Vagina (tissue), 2 donors: ENCODE results near the gene GJD3. TPM values are rescaled to one million over a fixed set of nuclear protein-coding genes. Genes with fewer than 3 reads are reported as not detected.
A peak's percentile ranks its signal among the peaks of the same experiment; 100 is the strongest.

ENCODE experiments used
- DNase-seq, 2 donors: peaks; one replicate each; pipeline ENCODE4 v3.0.0-alpha.2; 2017; ENCODE audit errors: extremely low spot score in 2 of 2
- H3K27ac ChIP-seq: fragments of 200-600 bp; sonication (generic); one replicate; pipeline ENCODE4 v1.5.1; 2019
- H3K27me3 ChIP-seq: fragments of 200-600 bp; sonication (generic); one replicate; pipeline ENCODE4 v1.5.1; 2019
- H3K36me3 ChIP-seq, 2 donors: fragments of 200-600 bp; sonication (generic); one replicate each; pipeline ENCODE4 v1.5.1; 2017 to 2019
- H3K4me1 ChIP-seq: fragments of 200-600 bp; sonication (generic); one replicate; pipeline ENCODE4 v1.5.1; 2019
- H3K4me3 ChIP-seq, 2 donors: fragments of 200-600 bp; sonication (generic); 1 replicate in 1 of 2; 2 replicates in 1 of 2; pipeline ENCODE4 v1.5.1; 2016 to 2019
- H3K9me3 ChIP-seq: fragments of 200-600 bp; sonication (generic); one replicate; pipeline ENCODE4 v1.5.1; 2019
- POLR2A ChIP-seq, 2 donors: fragments of 450-650 bp; IDR thresholded peaks; one replicate each; pipeline ENCODE4 v1.6.1; 2017; ENCODE audit warnings: antibody characterized with exemption in 2 of 2, mild to moderate bottlenecking in 2 of 2, moderate library complexity in 2 of 2
- POLR2AphosphoS5 ChIP-seq, 2 donors: sonication (generic); formaldehyde crosslinking; IDR thresholded peaks; one replicate each; pipeline ENCODE4 v1.9.0; 2017; ENCODE audit warnings: antibody characterized with exemption in 2 of 2, mild to moderate bottlenecking in 2 of 2, low read depth in 1 of 2; ENCODE audit not compliant: insufficient read depth in 1 of 2
- intact Hi-C: fragments of 100-400 bp; cut with DNase I; formaldehyde crosslinking; loops from one replicate; pipeline ENCODE4 v1.15.1; 2023
- total RNA-seq: library from RNA; depleted of rRNA; stranded (reverse); fragments of >200 nt; gene quantifications from one replicate; pipeline ENCODE4 v1.2.3, GENCODE V29; 2016
- TF ChIP-seq, protein P1 (sequence below), 3 experiments: fragments of 450-650 bp in 2 of 3; fragments of 200-600 bp in 1 of 3; sonication (generic) in 1 of 3; IDR thresholded peaks; one replicate each; pipeline ENCODE4 v1.5.1; 2017 to 2019; ENCODE audit warnings: antibody characterized with exemption in 3 of 3, mild to moderate bottlenecking in 2 of 3, moderate library complexity in 2 of 3

The GJD3 gene
- total RNA-seq, 1 donor from 2014 or later: 12.0 TPM

GRCh38 chr17:40333781-40334448 is 30.6 kb downstream of the GJD3 start:
- no peak overlapping the region for H3K4me3 ChIP-seq
- intact Hi-C loops: no loop called here
- TF ChIP-seq POLR2AphosphoS5 (IDR thresholded peaks at IDR 0.05; ENCODE audit: insufficient read depth in 1 of 2, low read depth in 1 of 2) (no peak), POLR2A (IDR thresholded peaks at IDR 0.05) (no peak)
- TF ChIP-seq, protein P1, sequence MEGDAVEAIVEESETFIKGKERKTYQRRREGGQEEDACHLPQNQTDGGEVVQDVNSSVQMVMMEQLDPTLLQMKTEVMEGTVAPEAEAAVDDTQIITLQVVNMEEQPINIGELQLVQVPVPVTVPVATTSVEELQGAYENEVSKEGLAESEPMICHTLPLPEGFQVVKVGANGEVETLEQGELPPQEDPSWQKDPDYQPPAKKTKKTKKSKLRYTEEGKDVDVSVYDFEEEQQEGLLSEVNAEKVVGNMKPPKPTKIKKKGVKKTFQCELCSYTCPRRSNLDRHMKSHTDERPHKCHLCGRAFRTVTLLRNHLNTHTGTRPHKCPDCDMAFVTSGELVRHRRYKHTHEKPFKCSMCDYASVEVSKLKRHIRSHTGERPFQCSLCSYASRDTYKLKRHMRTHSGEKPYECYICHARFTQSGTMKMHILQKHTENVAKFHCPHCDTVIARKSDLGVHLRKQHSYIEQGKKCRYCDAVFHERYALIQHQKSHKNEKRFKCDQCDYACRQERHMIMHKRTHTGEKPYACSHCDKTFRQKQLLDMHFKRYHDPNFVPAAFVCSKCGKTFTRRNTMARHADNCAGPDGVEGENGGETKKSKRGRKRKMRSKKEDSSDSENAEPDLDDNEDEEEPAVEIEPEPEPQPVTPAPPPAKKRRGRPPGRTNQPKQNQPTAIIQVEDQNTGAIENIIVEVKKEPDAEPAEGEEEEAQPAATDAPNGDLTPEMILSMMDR (IDR thresholded peaks at IDR 0.05): no peak
- no peaks in the 10 kb centered on the region for H3K9me3 ChIP-seq
- peak overlapping the region; percentile 81 for H3K27ac ChIP-seq
- no peak for DNase-seq
- H3K36me3 ChIP-seq: no peaks in the 10 kb centered on the region
- no peaks in the 10 kb centered on the region for H3K27me3 ChIP-seq
- H3K4me1 ChIP-seq: peaks cover 97% of the 10 kb centered on the region

DNA sequence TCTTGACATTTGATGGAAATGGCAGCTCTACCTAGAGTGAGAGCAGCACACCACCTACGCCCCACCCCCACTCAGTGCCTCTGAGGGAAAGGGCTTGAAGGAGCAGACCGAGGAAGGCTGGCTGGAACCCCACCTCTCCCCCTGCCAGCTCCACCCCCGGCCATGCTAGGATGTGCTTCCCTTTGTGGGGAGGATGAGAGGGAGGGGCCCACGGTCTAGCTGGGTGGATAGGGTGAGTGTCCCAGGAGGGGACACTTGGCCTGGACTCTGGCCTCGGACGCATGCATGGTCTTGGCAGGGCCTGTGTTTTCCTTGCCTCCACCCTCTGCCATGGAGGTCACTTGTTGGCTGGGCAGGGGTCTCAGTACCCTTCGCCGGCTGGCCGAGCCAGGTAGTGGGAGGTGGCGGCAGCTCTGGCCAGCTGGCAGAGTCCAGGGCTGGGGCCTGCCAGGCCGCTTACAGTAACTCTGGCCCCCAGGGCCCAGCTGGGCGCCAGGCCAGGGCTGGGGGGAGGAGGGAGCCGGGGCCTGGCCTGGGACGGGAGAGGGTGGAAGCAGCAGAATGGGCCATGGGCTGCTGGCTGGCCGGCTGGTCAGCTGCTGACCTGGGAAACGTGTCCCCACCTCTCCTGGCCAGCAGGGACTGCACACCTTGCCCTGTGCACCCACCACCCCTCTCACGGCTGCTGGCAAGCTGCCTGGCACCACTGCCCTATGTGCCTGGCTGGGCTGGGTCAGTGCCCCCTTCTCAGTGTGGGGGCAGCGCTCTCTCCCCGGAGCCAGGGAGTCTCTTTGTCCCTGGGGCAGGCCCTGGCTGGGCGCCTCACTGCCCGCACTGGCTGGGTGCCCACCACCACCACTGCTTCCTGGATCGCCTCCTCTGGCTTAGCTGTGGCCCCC is 32.5 kb downstream of the GJD3 start:
- DNase-seq: no peak
- peak overlapping the region; percentile 81 for H3K27ac ChIP-seq
- H3K4me1 ChIP-seq: peaks cover 100% of the 10 kb centered on the region
- intact Hi-C loops: no loop called here
- no peak for TF ChIP-seq POLR2A (IDR thresholded peaks at IDR 0.05)
- peak; percentile 54 to 94 for TF ChIP-seq POLR2AphosphoS5 (IDR thresholded peaks at IDR 0.05; ENCODE audit: insufficient read depth in 1 of 2, low read depth in 1 of 2)
- TF ChIP-seq, protein P1 (IDR thresholded peaks at IDR 0.05): no peak
- no peaks in the 10 kb centered on the region for H3K27me3 ChIP-seq
- no peaks in the 10 kb centered on the region for H3K36me3 ChIP-seq
- no peaks in the 10 kb centered on the region for H3K9me3 ChIP-seq
- H3K4me3 ChIP-seq: peak overlapping the region in 1 of 2 donors; percentile 28

- H3K27me3 ChIP-seq: no peaks in the 10 kb centered on the region
- DNase-seq: no peak
- no peak overlapping the region for H3K4me3 ChIP-seq
- peaks cover 100% of the 10 kb centered on the region for H3K4me1 ChIP-seq
- H3K9me3 ChIP-seq: no peaks in the 10 kb centered on the region
- peak overlapping the region; percentile 81 for H3K27ac ChIP-seq
- intact Hi-C loops: no loop called here
- H3K36me3 ChIP-seq: no peaks in the 10 kb centered on the region
- TF ChIP-seq POLR2AphosphoS5 (IDR thresholded peaks at IDR 0.05; ENCODE audit: insufficient read depth in 1 of 2, low read depth in 1 of 2) (no peak), POLR2A (IDR thresholded peaks at IDR 0.05) (no peak)
- TF ChIP-seq, protein P1 (IDR thresholded peaks at IDR 0.05): no peak
These were observed 33.6 kb downstream of the GJD3 start for GRCh38 chr17:40330850-40331470.

GRCh38 chr17:40329839-40330794 is 34.4 kb downstream of the GJD3 start:
- H3K4me1 ChIP-seq: peaks cover 100% of the 10 kb centered on the region
- TF ChIP-seq POLR2AphosphoS5 (IDR thresholded peaks at IDR 0.05; ENCODE audit: insufficient read depth in 1 of 2, low read depth in 1 of 2): peak in 1 of 2 donors; percentile 10
- TF ChIP-seq, protein P1 (IDR thresholded peaks at IDR 0.05): no peak
- TF ChIP-seq POLR2A (IDR thresholded peaks at IDR 0.05): no peak
- H3K36me3 ChIP-seq: no peaks in the 10 kb centered on the region
- DNase-seq: no peak
- no peaks in the 10 kb centered on the region for H3K9me3 ChIP-seq
- intact Hi-C loops: no loop called here
- H3K4me3 ChIP-seq: no peak overlapping the region
- no peaks in the 10 kb centered on the region for H3K27me3 ChIP-seq
- peak overlapping the region; percentile 81 for H3K27ac ChIP-seq
